IMR-90 (cell line): ENCODE data around the gene GFM2. TPM values are rescaled to one million over a fixed set of nuclear protein-coding genes. Genes with fewer than 3 reads are reported as not detected.

Experiments
- ATAC-seq: fragments of 200-7000 bp; cut with Tn5 transposase; 2 replicates; pipeline ENCODE4 v1.9.1; 2020; ENCODE audit warnings: low read depth, mild to moderate bottlenecking, moderate library complexity
- BruUV-seq: library from RNA; stranded (reverse); fragments of 400-500 nt; replicated peaks from 2 replicates; lab custom pipeline; 2021; lab: Mats Ljungman, UMichigan
- CTCF ChIA-PET: fragments of 300-600 bp; formaldehyde crosslinking; extraction: SDS; loops from one replicate; lab custom pipeline; 2021; ENCODE audit warnings: antibody characterized with exemption; lab: Yijun Ruan, JAX
- POLR2A ChIA-PET: fragments of 300-600 bp; sonication (Branson Sonifier 250); formaldehyde crosslinking; loops from one replicate; lab custom pipeline; 2022; ENCODE audit warnings: antibody characterized with exemption; ENCODE audit not compliant: unreplicated experiment; lab: Charles Lee
- DNase-seq: peaks from one replicate; pipeline ENCODE4 v3.0.0; 2013
- H2AFZ ChIP-seq: replicated peaks from 2 replicates; pipeline ENCODE3; 2013; ENCODE audit warnings: low read length, mild to moderate bottlenecking; ENCODE audit not compliant: poor library complexity
- H2AK5ac ChIP-seq: 2 replicates; pipeline ENCODE4 v1.6.1; 2013; ENCODE audit warnings: low read depth, low read length, inconsistent platforms
- H2AK9ac ChIP-seq: replicated peaks from 2 replicates; pipeline ENCODE3; 2013; ENCODE audit warnings: mild to moderate bottlenecking, low read depth, low read length, moderate library complexity; ENCODE audit not compliant: poor library complexity
- H2BK120ac ChIP-seq: 2 replicates; pipeline ENCODE4 v1.6.1; 2013; ENCODE audit warnings: low read depth, low read length, inconsistent platforms
- H2BK15ac ChIP-seq: 3 replicates; pipeline ENCODE4 v1.6.1; 2013; ENCODE audit warnings: low read depth, low read length, inconsistent platforms
- H2BK20ac ChIP-seq: 2 replicates; pipeline ENCODE4 v1.6.1; 2013; ENCODE audit warnings: low read depth, mild to moderate bottlenecking, inconsistent platforms, low read length, moderate library complexity
- H2BK5ac ChIP-seq: 2 replicates; pipeline ENCODE4 v1.6.1; 2013; ENCODE audit warnings: mild to moderate bottlenecking, low read depth, low read length, inconsistent platforms; ENCODE audit not compliant: poor library complexity, severe bottlenecking
- H3K14ac ChIP-seq: replicated peaks from 2 replicates; pipeline ENCODE4 v1.6.1; 2013; ENCODE audit warnings: low read depth, low read length, inconsistent platforms
- H3K18ac ChIP-seq: 2 replicates; pipeline ENCODE4 v1.6.1; 2013; ENCODE audit warnings: low read depth, low read length, control low read depth
- H3K23ac ChIP-seq: 2 replicates; pipeline ENCODE4 v1.6.1; 2013; ENCODE audit warnings: low read depth, low read length, inconsistent platforms
- H3K27ac ChIP-seq: 2 replicates; pipeline ENCODE4 v1.5.1; 2013; ENCODE audit warnings: mild to moderate bottlenecking, control low read depth, low read length; ENCODE audit not compliant: insufficient read depth
- H3K27me3 ChIP-seq: 2 replicates; pipeline ENCODE4 v1.6.1; 2013; ENCODE audit warnings: low read length; ENCODE audit not compliant: control insufficient read depth, insufficient read depth
- H3K36me3 ChIP-seq: 2 replicates; pipeline ENCODE4 v1.6.1; 2013; ENCODE audit warnings: low read length, mixed read lengths; ENCODE audit not compliant: control insufficient read depth, insufficient read depth
- H3K4ac ChIP-seq: 2 replicates; pipeline ENCODE4 v1.6.1; 2013; ENCODE audit warnings: low read depth, low read length, inconsistent platforms
- H3K4me1 ChIP-seq: 2 replicates; pipeline ENCODE4 v1.6.1; 2013; ENCODE audit warnings: low read length, mixed read lengths; ENCODE audit not compliant: control insufficient read depth, insufficient read depth
- H3K4me2 ChIP-seq: 2 replicates; pipeline ENCODE4 v1.6.1; 2013; ENCODE audit warnings: low read depth, mild to moderate bottlenecking, control low read depth, low read length, moderate library complexity
- H3K4me3 ChIP-seq: 2 replicates; pipeline ENCODE4 v1.5.1; 2013; ENCODE audit warnings: low read depth, mild to moderate bottlenecking, control low read depth, low read length, moderate library complexity; ENCODE audit not compliant: insufficient read depth
- H3K56ac ChIP-seq: 2 replicates; pipeline ENCODE4 v1.6.1; 2013; ENCODE audit warnings: low read length, inconsistent platforms; ENCODE audit not compliant: insufficient read depth; ENCODE audit errors: extremely low read depth
- H3K79me1 ChIP-seq, 2 experiments: 2 replicates each; pipeline ENCODE4 v1.6.1; 2013; ENCODE audit warnings: low read length in 2 of 2, inconsistent platforms in 1 of 2, low read depth in 1 of 2
- H3K9ac ChIP-seq: 2 replicates; pipeline ENCODE4 v1.6.1; 2013; ENCODE audit warnings: low read depth, low read length, control low read depth
- H3K9me1 ChIP-seq: 2 replicates; pipeline ENCODE4 v1.6.1; 2013; ENCODE audit warnings: low read length, inconsistent platforms; ENCODE audit not compliant: insufficient read depth
- H3K9me3 ChIP-seq: 2 replicates; pipeline ENCODE4 v1.6.1; 2013; ENCODE audit warnings: low read length; ENCODE audit not compliant: control insufficient read depth, insufficient read depth
- H4K20me1 ChIP-seq: 2 replicates; pipeline ENCODE4 v1.6.1; 2013; ENCODE audit warnings: low read length, inconsistent platforms; ENCODE audit not compliant: insufficient read depth
- H4K5ac ChIP-seq: 2 replicates; pipeline ENCODE4 v1.6.1; 2013; ENCODE audit warnings: mild to moderate bottlenecking, low read depth, low read length, control low read depth
- H4K8ac ChIP-seq, 2 experiments: 2 replicates each; pipeline ENCODE4 v1.6.1; 2013; ENCODE audit warnings: low read depth in 2 of 2, low read length in 2 of 2, control low read depth in 1 of 2, inconsistent platforms in 1 of 2
- H4K91ac ChIP-seq: 2 replicates; pipeline ENCODE4 v1.6.1; 2013; ENCODE audit warnings: low read depth, low read length, inconsistent platforms; ENCODE audit not compliant: insufficient read depth
- BHLHE40 ChIP-seq: fragments of 150-350 bp; IDR thresholded peaks from 2 replicates; pipeline ENCODE4 v1.6.1; 2016; ENCODE audit warnings: mild to moderate bottlenecking, low read depth, low read length
- MAZ ChIP-seq: IDR thresholded peaks from 2 replicates; pipeline ENCODE4 v1.6.1; 2012; ENCODE audit warnings: low read depth, mild to moderate bottlenecking, low read length, improper control_type of control experiment, moderate library complexity, borderline replicate concordance
- MXI1 ChIP-seq: IDR thresholded peaks from 2 replicates; pipeline ENCODE4 v1.6.1; 2012; ENCODE audit warnings: low read depth, mild to moderate bottlenecking, low read length, moderate library complexity, borderline replicate concordance
- NFE2L2 ChIP-seq: fragments of 150-350 bp; IDR thresholded peaks from 2 replicates; pipeline ENCODE4 v1.6.1; 2016; ENCODE audit warnings: low read depth, mild to moderate bottlenecking, low read length
- RCOR1 ChIP-seq: IDR thresholded peaks from 2 replicates; pipeline ENCODE4 v1.6.1; 2012; ENCODE audit warnings: mild to moderate bottlenecking, low read length, improper control_type of control experiment; ENCODE audit not compliant: insufficient replicate concordance
- WGBS, 2 experiments: methylation state at CpG; one replicate each; pipeline versions ENCODE4 v1.1.5 to v1.1.7; 2013; ENCODE audit warnings: missing lambda C conversion rate in 2 of 2; ENCODE audit not compliant: insufficient read length in 1 of 2; ENCODE audit errors: extremely low coverage in 2 of 2; 5-methylcytosine and 5-hydroxymethylcytosine counted together
- dilution Hi-C: fragments of 300-500 bp; cut with HindIII; formaldehyde crosslinking; loops from one replicate; pipeline ENCODE4 v1.14.3; 2018; ENCODE audit warnings: low sequenced_read_pairs; ENCODE audit not compliant: unreplicated experiment
- in situ Hi-C: fragments of 300-500 bp; cut with MboI; formaldehyde crosslinking; loops from 3 replicates; pipeline ENCODE4 v1.14.3; 2019; ENCODE audit warnings: low sequenced_read_pairs, inconsistent platforms, mixed read lengths
- intact Hi-C: fragments of 100-400 bp; cut with micrococcal nuclease; formaldehyde crosslinking; loops from 2 replicates; pipeline ENCODE4 v1.10.0; 2022
- polyA plus RNA-seq, 3 experiments: library from polyadenylated mRNA; depleted of rRNA; stranded (reverse); fragments of >200 nt; gene quantifications; 2 replicates each; pipeline ENCODE4 v1.2.3, GENCODE V29; 2012; ENCODE audit warnings: low replicate concordance in 1 of 3
- total RNA-seq: library from RNA; depleted of rRNA; stranded (reverse); fragments of >200 nt; gene quantifications from 2 replicates; pipeline ENCODE4 v1.2.3, GENCODE V29; 2012
- TF ChIP-seq, protein P1 (sequence below): fragments of 150-350 bp; IDR thresholded peaks from 2 replicates; pipeline ENCODE4 v1.6.1; 2016; ENCODE audit warnings: low read depth, mild to moderate bottlenecking, low read length, moderate library complexity, borderline replicate concordance

Gene GFM2
- total and polyA plus RNA-seq, 2 of the 4 experiments (the other 2 are of a cell fraction), result 23.3 to 45.7 TPM

GRCh38 chr5:74787424-74787823 is 20.5 kb upstream of the GFM2 start:
- intact Hi-C loops (no loop called here), dilution Hi-C loops (no loop called here), in situ Hi-C loops (no loop called here)
- H3K4me1 ChIP-seq, result no peaks in the 10 kb centered on the region
- ChIA-PET POLR2A (no interaction called here), CTCF (no interaction called here)
- no peak overlapping the region for H3K23ac ChIP-seq
- no peak overlapping the region for H3K9ac ChIP-seq
- H3K9me3 ChIP-seq, result no peaks in the 10 kb centered on the region
- no peak overlapping the region for H3K4ac ChIP-seq
- H3K79me1 ChIP-seq, result no peaks in the 10 kb centered on the region
- no peaks in the 10 kb centered on the region for H3K36me3 ChIP-seq
- H2AK5ac ChIP-seq, result no peak overlapping the region
- H2AK9ac ChIP-seq, result no peak overlapping the region
- no peak for ATAC-seq
- no CpG with 5 or more reads among the region's 6 CpGs for WGBS, 2 experiments
- H4K91ac ChIP-seq, result no peak overlapping the region
- H3K4me3 ChIP-seq, result no peak overlapping the region
- no peak overlapping the region for H3K27ac ChIP-seq
- H3K9me1 ChIP-seq, result no peaks in the 10 kb centered on the region
- no peak overlapping the region for H3K18ac ChIP-seq
- H3K27me3 ChIP-seq, result no peaks in the 10 kb centered on the region
- H4K8ac ChIP-seq, result no peak overlapping the region
- no peak overlapping the region for H3K56ac ChIP-seq
- no peak overlapping the region for H2BK5ac ChIP-seq
- no peak overlapping the region for H3K14ac ChIP-seq
- TF ChIP-seq, protein P1, sequence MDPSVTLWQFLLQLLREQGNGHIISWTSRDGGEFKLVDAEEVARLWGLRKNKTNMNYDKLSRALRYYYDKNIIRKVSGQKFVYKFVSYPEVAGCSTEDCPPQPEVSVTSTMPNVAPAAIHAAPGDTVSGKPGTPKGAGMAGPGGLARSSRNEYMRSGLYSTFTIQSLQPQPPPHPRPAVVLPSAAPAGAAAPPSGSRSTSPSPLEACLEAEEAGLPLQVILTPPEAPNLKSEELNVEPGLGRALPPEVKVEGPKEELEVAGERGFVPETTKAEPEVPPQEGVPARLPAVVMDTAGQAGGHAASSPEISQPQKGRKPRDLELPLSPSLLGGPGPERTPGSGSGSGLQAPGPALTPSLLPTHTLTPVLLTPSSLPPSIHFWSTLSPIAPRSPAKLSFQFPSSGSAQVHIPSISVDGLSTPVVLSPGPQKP, result no peak
- TF ChIP-seq BHLHE40, result no peak
- TF ChIP-seq NFE2L2, result no peak
- TF ChIP-seq MAZ, result no peak
- no peak for TF ChIP-seq RCOR1
- no peak for TF ChIP-seq MXI1
- H2BK20ac ChIP-seq, result no peak overlapping the region
- no peak for DNase-seq
- no TSS peak for BruUV-seq
- no peak overlapping the region for H4K5ac ChIP-seq
- no peak overlapping the region for H3K4me2 ChIP-seq
- no peak overlapping the region for H2BK15ac ChIP-seq
- H2AFZ ChIP-seq, result no peak overlapping the region
- no peaks in the 10 kb centered on the region for H4K20me1 ChIP-seq
- no peak overlapping the region for H2BK120ac ChIP-seq
